ENCODE results near the gene ELOA2.

GRCh38 chr18:47036927-47037578 lies 1.6 kb upstream of the ELOA2 start:
- TF ChIP-seq POLR2A (IDR thresholded peaks at IDR 0.05), result no peak
- TF ChIP-seq CTCF (IDR thresholded peaks at IDR 0.05), result no peak

Data from thyroid gland (tissue), 4 donors.